Fibroblast of skin of right biceps (primary cell): ENCODE measurements around the gene LYPD3.

Experiments
- DNase-seq: peaks from one replicate; pipeline ENCODE4 v3.0.0-alpha.2; 2013

The LYPD3 gene

DNA sequence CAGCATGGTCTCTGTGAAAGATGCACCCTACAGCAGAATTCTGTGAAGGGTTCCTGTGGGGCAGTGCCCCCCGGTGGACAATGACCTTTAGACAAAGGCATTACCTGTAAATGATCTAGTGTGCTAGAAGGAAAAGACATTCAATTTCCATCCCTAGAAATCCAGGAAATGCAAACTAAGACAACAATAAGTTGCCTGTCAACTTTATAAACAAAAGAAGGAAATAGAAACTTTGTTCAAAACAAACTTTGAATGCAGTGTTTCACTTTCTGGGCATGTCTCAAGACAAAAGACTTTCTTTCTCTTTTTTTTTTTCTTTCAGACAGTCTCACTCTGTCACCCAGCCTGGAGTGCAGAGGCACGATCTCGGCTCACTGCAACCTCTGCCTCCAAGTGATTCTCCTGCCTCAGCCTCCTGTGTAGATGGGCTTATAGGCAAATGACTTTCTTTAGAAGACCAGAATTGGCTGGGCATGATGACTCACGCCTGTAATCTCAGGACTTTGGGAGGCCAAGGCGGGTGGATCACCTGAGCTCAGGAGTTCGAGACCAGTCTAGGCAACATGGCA is 35.2 kb downstream of the LYPD3 start:
- no peak for DNase-seq

DNA sequence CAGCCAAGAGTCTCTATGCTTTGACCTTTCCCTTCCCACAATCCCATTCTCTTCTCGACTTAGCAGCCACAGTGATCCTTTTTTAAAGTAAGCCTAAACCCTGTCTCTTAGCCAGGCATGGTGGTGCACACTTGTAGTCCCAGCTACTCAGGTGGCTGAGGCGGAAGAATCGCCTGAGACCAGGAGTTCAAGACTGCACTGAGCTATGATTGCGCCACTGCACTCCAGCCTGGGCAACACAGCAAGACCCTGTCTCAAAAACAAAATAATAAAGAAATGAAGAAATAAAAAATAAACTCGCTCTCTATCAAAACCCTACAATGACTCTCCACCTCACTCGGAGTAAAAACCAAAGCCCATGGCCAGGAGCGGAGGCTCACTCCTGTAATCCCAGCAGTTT is 36.0 kb downstream of the LYPD3 start:
- DNase-seq: no peak

DNA sequence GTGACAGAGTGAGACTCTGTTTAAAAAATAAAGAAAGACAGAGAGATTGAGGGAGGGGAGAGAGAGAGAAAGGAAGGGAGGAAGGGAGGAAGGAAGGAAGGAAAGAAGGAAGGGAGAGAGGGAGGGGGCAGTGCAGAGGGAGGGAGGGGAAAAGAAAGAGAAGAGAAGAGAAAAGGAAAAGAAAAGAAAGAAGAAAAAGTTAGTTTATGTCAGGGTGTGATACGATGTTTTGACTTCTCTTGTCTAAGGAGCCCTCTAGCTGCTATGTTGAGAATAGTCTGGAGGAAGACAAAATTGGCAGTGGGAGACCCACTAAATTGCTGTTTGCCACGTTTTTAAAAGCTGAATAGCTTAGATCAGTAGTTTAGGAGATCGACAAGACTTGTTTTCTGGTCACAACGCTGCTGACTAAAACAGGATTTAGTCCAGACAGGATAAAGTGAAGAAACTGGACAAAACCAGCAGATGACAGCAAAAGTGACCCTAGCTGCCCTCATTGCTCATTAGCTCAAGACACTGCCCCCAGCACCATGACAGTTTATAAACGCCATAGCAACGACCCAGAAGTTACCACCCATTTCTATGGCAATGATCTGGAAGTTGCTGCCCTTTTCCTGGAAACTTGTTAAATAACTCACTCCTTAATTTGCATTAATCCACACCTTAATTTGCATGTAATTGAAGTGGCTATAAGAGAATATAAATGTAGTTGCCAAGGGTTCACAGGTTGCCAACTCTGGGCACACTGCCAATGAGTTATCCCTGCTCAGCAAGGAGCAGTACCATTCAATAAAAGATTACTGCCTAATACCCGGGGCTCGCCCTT is 39.6 kb downstream of the LYPD3 start:
- no peak for DNase-seq

DNA sequence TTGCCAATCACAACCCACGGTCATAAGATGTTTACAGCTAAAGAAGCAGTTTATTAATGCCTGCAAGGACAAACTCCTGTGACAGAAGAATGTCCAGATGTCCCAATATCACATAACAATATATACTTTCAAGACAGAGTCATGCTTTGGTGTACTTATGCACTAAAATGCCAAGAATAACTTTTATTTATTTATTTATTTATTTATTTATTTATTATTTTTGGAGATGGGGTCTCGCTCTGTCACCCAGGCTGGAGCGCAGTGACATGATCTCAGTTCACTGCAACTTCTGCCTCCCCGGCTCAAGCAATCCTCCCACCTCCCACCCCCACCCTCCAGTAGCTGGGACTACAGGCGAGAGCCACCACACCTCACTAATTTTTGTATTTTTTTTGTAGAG is 41.6 kb downstream of the LYPD3 start:
- DNase-seq: no peak

DNA sequence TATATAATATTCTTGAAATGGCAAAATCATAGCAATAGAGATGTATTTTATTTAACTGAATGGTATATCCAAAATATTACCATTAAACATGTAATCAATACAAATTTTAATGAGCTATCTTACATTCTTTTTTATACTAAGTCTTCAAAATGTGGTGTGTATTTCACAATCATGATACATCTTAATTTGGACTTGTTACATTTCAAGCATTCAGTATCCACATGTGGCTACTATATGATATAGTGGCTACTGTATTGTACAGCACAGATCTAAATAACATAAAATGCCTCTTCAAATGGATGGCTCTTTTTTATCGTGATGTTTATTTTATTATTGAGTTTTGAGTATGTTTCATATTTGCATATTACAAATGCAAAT is 42.7 kb downstream of the LYPD3 start:
- DNase-seq: no peak

DNA sequence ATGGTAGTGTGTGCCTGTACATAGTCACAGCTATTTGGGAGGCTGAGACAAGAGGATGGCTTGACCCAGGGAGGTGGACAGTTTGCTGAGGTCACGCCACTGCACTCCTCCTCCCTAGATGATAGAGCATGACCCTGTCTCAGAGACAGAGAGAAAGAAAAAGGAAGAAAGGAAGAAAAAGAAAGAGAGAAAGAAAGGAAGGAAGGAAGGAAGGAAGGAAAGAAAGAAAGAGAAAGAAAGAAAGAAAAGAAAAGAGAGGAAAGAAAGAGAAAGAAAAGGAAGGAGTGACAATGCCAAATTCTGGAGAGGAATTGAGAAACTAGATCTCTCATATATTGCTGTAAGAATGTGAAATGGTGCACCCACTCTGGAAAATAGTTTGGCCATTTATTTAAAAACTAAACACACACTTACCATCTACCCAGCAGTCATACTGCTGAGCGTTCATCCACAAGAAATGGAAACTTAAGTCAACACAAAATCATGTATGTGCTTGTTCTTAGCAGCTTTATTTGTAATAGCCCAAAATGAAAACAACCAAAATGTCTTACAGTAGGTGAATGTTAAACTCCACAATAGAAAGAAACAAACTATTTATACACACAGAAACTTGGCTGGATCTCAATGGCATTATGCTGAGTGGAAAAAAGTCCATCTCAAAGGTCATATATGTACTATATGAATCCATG is 43.3 kb downstream of the LYPD3 start:
- DNase-seq: no peak

DNA sequence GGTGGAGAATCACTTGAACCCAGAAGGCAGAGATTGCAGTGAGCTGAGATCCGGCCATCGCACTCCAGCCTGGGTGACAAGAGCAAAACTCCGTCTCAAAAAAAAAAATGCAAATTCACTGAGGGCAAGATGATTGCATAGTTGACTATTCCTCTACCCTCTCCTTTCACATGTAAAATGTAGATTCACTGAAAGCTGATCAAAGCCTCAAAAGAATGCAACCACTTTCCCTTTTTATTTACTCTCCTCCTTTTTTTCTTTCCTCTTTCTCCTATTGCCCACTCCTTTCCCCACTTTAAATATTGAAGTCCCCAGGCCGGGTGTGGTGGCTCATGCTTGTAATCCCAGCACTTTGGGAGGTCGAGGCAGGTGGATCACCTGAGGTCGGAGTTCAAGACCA is 44.5 kb downstream of the LYPD3 start:
- no peak for DNase-seq

DNA sequence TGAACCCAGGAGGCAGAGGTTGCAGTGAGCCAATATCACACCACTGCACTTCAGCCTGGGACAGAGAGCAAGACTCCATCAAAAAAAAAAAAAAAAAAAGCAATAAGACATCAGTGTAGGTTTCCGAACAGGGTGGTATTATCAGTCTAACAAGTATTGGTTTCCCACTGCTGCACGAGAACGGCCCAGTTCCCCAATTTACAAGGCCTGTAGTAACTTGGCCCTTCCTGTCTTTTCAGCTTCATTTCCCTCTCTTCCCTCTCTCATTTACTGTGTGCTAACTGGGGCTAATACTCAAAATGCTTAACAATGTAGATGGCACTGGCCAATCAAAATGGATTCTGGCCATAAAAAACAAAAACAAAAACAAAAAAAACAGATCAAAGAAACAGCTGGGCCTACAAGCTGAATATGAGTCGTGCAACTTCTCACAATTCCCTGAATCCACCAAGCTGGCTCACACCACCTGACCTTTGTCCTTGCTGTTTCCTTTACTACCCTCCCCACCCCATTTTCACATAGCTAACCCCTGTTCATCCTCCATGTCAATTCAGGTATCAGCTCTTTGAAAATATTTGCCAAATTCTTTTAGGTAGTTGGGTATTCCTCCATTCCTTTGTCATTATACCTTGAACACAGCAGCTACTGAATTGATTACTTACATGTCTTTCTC is 48.3 kb downstream of the LYPD3 start:
- DNase-seq: no peak

DNA sequence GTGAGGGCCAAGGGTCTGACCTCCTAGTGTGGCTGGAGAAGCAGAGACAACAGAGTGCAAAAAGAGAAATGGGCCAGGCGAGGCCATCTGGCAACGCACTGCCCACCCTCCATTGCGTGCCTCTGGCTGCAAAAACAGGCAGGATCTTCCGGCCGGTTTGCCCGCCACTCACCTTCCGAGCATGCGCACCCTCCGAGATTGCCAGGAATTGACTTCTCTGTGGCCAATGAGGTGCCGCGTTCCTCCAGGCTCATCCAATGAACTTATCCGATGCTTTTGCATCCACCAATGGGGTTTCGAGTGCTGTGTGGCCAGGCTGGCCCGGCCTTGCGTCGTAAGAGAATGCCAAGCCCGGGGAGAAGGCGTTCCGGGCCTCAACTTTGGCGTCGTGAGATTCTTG is 50.9 kb downstream of the LYPD3 start, which contains the start of gene TEX101:
Gene TEX101, plus strand, starts transcription at position 337 of the 400 bp plus-strand sequence. CDS start 1,030 bp downstream, outside the sequence.
- no peak for DNase-seq

DNA sequence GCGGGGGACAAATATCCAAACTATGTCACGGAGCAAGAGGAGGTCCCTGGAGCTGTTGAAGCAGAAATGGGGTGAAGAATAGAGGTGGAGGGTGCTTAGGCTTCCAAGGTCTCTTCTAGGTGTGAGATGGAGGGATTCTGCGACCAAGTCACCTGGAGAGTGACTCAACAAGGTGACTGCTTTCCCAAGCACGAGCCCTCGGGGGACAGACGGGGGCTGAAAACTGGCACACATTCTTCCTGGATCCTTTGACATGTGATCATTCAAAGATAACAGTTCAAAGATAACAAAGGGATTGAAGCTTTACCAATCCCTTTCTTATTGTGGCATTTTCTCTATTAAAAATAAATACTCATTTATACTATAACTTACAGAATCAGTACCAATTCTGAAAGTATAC is 53.0 kb downstream of the LYPD3 start:
- no peak for DNase-seq
